Nephron (organoid): ENCODE measurements around the gene ALK.
A peak's percentile ranks its signal among the peaks of the same experiment; 100 is the strongest.

Source experiments
- H3K27ac Mint-ChIP-seq, 3 experiments: 2 replicates each; pipeline ENCODE4 v1.8.0; 2020; ENCODE audit warnings: mixed read lengths in 3 of 3, mild to moderate bottlenecking in 2 of 3, moderate library complexity in 1 of 3
- H3K27me3 Mint-ChIP-seq: 2 replicates; pipeline ENCODE4 v1.8.0; 2021; ENCODE audit warnings: low read depth, mild to moderate bottlenecking, moderate library complexity, mixed read lengths
- H3K36me3 Mint-ChIP-seq: 2 replicates; pipeline ENCODE4 v1.8.0; 2020; ENCODE audit warnings: low read depth, mixed read lengths
- H3K4me1 Mint-ChIP-seq: 2 replicates; pipeline ENCODE4 v1.8.0; 2020; ENCODE audit warnings: mixed read lengths
- H3K4me3 Mint-ChIP-seq, 3 experiments: 2 replicates each; pipeline ENCODE4 v1.8.0; 2020; ENCODE audit warnings: mild to moderate bottlenecking in 3 of 3, mixed read lengths in 3 of 3, moderate library complexity in 2 of 3
- H3K9me3 Mint-ChIP-seq: 2 replicates; pipeline ENCODE4 v1.8.0; 2020; ENCODE audit warnings: mixed read lengths
- TF ChIP-seq, protein P1 (sequence below), 3 experiments: fragments of 200-600 bp; sonication (generic); IDR thresholded peaks; one replicate each; pipeline ENCODE4 v1.5.0; 2021; ENCODE audit warnings: antibody characterized with exemption in 3 of 3; ENCODE audit not compliant: unreplicated experiment in 3 of 3

ALK gene

DNA sequence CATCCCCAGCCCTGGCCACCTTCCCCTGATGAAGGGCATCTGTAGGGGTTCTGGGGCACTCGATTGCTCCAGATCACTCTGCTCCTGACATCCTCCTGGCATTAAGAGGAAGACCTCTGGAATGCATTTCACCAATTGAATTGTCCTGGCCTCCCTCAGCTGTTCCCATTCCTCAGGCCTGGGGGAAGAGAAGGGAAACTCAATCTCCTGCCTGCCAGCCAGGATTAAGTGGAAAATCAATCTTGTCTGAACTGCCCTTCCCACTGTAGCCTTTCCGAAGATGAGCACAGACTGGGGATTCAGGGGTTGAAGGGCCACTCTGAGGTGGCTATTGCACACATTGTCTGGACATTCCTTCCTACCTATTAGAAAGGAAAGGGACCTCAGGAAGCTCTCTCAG, 99.8 kb downstream of the ALK start:
- TF ChIP-seq, protein P1, sequence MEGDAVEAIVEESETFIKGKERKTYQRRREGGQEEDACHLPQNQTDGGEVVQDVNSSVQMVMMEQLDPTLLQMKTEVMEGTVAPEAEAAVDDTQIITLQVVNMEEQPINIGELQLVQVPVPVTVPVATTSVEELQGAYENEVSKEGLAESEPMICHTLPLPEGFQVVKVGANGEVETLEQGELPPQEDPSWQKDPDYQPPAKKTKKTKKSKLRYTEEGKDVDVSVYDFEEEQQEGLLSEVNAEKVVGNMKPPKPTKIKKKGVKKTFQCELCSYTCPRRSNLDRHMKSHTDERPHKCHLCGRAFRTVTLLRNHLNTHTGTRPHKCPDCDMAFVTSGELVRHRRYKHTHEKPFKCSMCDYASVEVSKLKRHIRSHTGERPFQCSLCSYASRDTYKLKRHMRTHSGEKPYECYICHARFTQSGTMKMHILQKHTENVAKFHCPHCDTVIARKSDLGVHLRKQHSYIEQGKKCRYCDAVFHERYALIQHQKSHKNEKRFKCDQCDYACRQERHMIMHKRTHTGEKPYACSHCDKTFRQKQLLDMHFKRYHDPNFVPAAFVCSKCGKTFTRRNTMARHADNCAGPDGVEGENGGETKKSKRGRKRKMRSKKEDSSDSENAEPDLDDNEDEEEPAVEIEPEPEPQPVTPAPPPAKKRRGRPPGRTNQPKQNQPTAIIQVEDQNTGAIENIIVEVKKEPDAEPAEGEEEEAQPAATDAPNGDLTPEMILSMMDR (IDR thresholded peaks at IDR 0.05; ENCODE audit: unreplicated experiment in 3 of 3): no peak
- Mint-ChIP-seq H3K27me3 (peaks cover 7% of the 10 kb centered on the region), H3K9me3 (peaks cover 21% of the 10 kb centered on the region), H3K27ac (peak overlapping the region in 1 of 3 experiments; percentile 14), H3K36me3 (no peaks in the 10 kb centered on the region), H3K4me3 (no peak overlapping the region), H3K4me1 (peaks cover 24% of the 10 kb centered on the region)

DNA sequence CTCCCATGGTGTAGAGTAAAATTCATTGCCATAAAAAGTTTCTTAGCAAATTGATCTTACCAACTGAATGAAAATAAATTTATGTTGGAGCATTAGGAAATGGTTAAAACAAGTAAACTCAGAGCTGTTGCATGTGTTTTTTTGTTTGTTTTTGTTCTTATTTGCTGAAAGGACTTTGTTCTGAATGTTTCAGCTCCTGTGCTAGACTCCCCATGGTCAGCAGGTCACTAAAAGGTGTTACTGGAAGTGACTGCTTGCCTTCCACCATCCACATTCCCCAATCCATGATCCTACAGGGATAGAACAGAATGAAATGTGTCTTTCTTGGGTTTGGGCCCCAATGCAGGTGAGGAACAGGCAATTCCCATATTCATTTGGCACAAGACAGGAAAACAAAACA, 101.8 kb downstream of the ALK start:
- H3K4me3 Mint-ChIP-seq: no peak overlapping the region

DNA sequence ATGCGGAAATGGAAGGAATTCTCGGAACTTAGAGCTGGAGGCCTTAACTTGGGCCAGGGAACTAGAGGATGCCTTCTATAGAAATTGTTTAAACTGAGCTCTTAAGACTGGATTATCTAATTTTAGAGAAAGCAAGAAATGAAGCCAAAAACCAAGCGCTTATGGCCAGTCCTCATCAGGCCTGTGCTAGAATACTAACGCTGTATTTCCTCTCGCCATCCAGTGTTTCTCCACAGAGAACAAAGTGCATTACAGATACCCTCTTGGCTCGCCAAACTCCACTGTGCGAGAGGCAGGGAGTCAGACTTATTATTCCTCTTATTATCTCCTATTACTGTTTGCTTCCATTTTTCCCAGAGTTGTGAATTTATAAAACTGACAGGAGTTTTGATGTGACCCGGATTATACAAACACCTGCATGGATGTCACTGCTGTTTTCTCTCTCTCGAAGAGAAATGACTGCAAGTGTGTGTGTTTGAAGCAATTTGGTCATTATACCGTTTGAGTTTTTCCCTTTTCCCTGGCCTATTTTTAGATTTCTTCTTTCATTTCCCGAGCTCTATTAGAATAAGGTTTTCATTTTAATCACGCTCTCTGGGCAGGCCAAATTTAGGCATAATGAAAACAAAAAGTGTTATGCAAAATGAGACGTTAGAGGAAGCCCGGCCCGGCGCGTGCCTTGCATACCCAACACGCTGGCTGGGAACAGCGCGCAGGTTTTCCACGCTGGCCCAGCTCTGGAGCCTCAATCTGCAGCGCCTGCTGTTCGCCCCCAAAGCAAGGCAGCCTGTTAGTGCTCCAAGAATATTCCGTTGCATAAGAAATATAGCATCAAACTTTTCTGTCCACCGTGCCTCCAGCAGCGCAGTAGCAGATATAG, 103.3 kb downstream of the ALK start:
- peaks cover 7% of the 10 kb centered on the region for H3K27me3 Mint-ChIP-seq
- H3K9me3 Mint-ChIP-seq: peaks cover 2% of the 10 kb centered on the region
- H3K36me3 Mint-ChIP-seq: no peaks in the 10 kb centered on the region
- H3K4me1 Mint-ChIP-seq: peaks cover 24% of the 10 kb centered on the region
- no peak overlapping the region for H3K27ac Mint-ChIP-seq
- no peak overlapping the region for H3K4me3 Mint-ChIP-seq
- TF ChIP-seq, protein P1 (IDR thresholded peaks at IDR 0.05; ENCODE audit: unreplicated experiment in 3 of 3): no peak

More for the DNA sequence above, 101.8 kb downstream of the ALK start:
- H3K36me3 Mint-ChIP-seq: no peaks in the 10 kb centered on the region
- peaks cover 7% of the 10 kb centered on the region for H3K27me3 Mint-ChIP-seq
- TF ChIP-seq, protein P1 (IDR thresholded peaks at IDR 0.05; ENCODE audit: unreplicated experiment in 3 of 3): no peak
- H3K27ac Mint-ChIP-seq: no peak overlapping the region
- H3K4me1 Mint-ChIP-seq: peaks cover 24% of the 10 kb centered on the region
- H3K9me3 Mint-ChIP-seq: peaks cover 10% of the 10 kb centered on the region

GRCh38 chr2:29817299-29817698, 104.1 kb downstream of the ALK start:
- peaks cover 2% of the 10 kb centered on the region for H3K9me3 Mint-ChIP-seq
- peaks cover 24% of the 10 kb centered on the region for H3K4me1 Mint-ChIP-seq
- no peak overlapping the region for H3K4me3 Mint-ChIP-seq
- peaks cover 7% of the 10 kb centered on the region for H3K27me3 Mint-ChIP-seq
- no peaks in the 10 kb centered on the region for H3K36me3 Mint-ChIP-seq
- no peak overlapping the region for H3K27ac Mint-ChIP-seq
- TF ChIP-seq, protein P1 (IDR thresholded peaks at IDR 0.05; ENCODE audit: unreplicated experiment in 3 of 3): no peak

GRCh38 chr2:29816651-29817050, 104.7 kb downstream of the ALK start:
- no peak overlapping the region for H3K27ac Mint-ChIP-seq
- no peaks in the 10 kb centered on the region for H3K36me3 Mint-ChIP-seq
- TF ChIP-seq, protein P1 (IDR thresholded peaks at IDR 0.05; ENCODE audit: unreplicated experiment in 3 of 3): no peak
- peaks cover 7% of the 10 kb centered on the region for H3K27me3 Mint-ChIP-seq
- H3K4me1 Mint-ChIP-seq: peaks cover 19% of the 10 kb centered on the region
- no peaks in the 10 kb centered on the region for H3K9me3 Mint-ChIP-seq
- no peak overlapping the region for H3K4me3 Mint-ChIP-seq

DNA sequence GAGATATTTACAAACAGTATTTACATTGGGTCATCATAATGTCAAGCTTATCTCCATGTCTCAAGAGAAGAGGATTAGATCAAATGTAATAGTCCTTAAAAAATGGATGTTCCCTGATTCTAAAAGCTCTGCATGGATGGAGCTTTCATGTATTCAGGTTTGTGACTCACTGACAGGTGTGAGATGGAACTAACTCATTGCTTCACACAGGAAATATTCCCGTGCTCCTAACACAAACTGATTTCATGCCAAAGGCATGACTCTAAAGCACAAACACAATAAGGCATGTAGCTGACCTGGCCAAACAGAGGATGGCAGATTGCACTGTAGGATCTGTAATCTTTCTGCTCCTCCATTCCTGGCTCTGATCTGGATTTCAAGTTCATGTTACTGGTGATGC, 110.0 kb downstream of the ALK start:
- no peaks in the 10 kb centered on the region for H3K36me3 Mint-ChIP-seq
- H3K4me1 Mint-ChIP-seq: peaks cover 5% of the 10 kb centered on the region
- H3K27ac Mint-ChIP-seq: no peak overlapping the region
- H3K4me3 Mint-ChIP-seq: no peak overlapping the region
- no peaks in the 10 kb centered on the region for H3K9me3 Mint-ChIP-seq
- TF ChIP-seq, protein P1 (IDR thresholded peaks at IDR 0.05; ENCODE audit: unreplicated experiment in 3 of 3): no peak
- H3K27me3 Mint-ChIP-seq: peaks cover 4% of the 10 kb centered on the region
